Ovary (tissue), 3 donors: Measurements from ENCODE around the gene SEMA5B.

Experiments used
- EP300 ChIP-seq: sonication (generic); formaldehyde crosslinking; IDR thresholded peaks from one replicate; pipeline ENCODE4 v1.6.1; 2017; ENCODE audit warnings: antibody characterized with exemption
- POLR2A ChIP-seq: fragments of 450-650 bp; IDR thresholded peaks from one replicate; pipeline ENCODE4 v1.6.1; 2017; ENCODE audit warnings: antibody characterized with exemption, mild to moderate bottlenecking, moderate library complexity
- TF ChIP-seq, protein P1 (sequence below), 3 donors: fragments of 450-650 bp in 2 of 3; fragments of 200-600 bp in 1 of 3; IDR thresholded peaks; one replicate each; pipeline versions ENCODE4 v1.5.1 to v1.8.0; 2016 to 2022; ENCODE audit warnings: antibody characterized with exemption in 3 of 3, mild to moderate bottlenecking in 1 of 3
- donor health status: DM: no; HTN: no; CAD: no.

DNA sequence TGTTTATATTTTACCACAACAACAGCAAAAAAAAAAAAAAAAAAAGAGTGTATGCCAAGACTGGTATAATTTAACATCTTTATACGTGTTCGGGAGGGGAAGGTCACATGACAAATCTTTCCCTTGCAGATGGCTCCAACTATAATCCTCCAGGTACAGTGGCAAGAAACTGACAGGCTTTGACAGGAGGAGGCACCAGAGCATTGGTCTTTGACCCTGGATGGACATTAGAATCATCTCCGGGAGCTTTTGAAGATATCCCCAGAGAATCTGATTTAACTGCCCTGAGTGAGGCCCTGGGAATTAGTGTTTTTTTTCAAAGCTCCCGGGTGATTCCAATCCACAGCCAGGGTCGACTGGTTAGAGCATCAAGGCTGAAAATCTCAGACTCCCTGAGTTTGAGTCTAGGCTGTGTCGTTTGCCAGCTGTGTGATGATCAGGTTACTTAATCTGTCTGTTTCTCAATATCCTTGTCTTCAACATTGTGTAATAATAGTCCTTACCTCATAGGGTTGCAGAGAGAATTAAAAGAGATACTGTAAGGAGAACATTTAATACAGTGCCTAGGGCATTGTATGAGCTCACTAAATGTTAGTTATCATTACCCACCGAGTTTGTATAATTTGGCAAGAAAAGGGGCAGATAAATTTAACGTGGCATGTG, 8.9 kb upstream of the SEMA5B start:
- TF ChIP-seq, protein P1, sequence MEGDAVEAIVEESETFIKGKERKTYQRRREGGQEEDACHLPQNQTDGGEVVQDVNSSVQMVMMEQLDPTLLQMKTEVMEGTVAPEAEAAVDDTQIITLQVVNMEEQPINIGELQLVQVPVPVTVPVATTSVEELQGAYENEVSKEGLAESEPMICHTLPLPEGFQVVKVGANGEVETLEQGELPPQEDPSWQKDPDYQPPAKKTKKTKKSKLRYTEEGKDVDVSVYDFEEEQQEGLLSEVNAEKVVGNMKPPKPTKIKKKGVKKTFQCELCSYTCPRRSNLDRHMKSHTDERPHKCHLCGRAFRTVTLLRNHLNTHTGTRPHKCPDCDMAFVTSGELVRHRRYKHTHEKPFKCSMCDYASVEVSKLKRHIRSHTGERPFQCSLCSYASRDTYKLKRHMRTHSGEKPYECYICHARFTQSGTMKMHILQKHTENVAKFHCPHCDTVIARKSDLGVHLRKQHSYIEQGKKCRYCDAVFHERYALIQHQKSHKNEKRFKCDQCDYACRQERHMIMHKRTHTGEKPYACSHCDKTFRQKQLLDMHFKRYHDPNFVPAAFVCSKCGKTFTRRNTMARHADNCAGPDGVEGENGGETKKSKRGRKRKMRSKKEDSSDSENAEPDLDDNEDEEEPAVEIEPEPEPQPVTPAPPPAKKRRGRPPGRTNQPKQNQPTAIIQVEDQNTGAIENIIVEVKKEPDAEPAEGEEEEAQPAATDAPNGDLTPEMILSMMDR (IDR thresholded peaks at IDR 0.05): no peak
- TF ChIP-seq POLR2A (no peak), EP300 (no peak)
